Measurements from ENCODE around the gene PTCSC3.

DNA sequence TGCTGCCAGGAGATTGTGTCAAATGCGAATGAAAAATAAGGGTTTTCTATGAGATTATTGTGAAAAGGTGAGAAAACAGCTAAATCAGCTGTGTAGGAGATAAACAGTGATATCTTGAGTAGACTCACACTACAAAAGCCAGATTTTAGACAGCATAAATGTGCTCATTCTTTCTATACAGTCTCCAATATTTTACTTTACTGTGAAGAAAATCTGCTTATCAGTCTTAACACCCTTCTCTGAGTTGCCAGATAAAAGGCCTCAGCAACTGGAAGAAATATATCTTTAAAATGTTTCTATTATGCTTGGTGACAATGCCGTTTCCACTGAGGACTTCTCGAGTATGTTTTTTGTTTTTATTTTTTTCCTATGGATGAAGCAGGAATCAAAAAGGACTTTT is 47.0 kb upstream of the PTCSC3 start:
- TF ChIP-seq, protein P1, sequence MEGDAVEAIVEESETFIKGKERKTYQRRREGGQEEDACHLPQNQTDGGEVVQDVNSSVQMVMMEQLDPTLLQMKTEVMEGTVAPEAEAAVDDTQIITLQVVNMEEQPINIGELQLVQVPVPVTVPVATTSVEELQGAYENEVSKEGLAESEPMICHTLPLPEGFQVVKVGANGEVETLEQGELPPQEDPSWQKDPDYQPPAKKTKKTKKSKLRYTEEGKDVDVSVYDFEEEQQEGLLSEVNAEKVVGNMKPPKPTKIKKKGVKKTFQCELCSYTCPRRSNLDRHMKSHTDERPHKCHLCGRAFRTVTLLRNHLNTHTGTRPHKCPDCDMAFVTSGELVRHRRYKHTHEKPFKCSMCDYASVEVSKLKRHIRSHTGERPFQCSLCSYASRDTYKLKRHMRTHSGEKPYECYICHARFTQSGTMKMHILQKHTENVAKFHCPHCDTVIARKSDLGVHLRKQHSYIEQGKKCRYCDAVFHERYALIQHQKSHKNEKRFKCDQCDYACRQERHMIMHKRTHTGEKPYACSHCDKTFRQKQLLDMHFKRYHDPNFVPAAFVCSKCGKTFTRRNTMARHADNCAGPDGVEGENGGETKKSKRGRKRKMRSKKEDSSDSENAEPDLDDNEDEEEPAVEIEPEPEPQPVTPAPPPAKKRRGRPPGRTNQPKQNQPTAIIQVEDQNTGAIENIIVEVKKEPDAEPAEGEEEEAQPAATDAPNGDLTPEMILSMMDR (IDR thresholded peaks at IDR 0.05), result no peak
- no peak for TF ChIP-seq POLR2A (IDR thresholded peaks at IDR 0.05)

All from Peyer's patch (tissue), 4 donors.